Ishikawa (cell line): ENCODE data around the gene SPATA31C1.

Experiments used
- CEBPB ChIP-seq: IDR thresholded peaks from 2 replicates; pipeline ENCODE4 v1.6.1; 2012
- CREB1 ChIP-seq: IDR thresholded peaks from 2 replicates; pipeline ENCODE4 v1.6.1; 2012; ENCODE audit warnings: low read depth
- EGR1 ChIP-seq: IDR thresholded peaks from 2 replicates; pipeline ENCODE4 v1.6.1; 2012
- EP300 ChIP-seq: IDR thresholded peaks from 2 replicates; pipeline ENCODE4 v1.6.1; 2012; ENCODE audit warnings: borderline replicate concordance
- FOXM1 ChIP-seq: IDR thresholded peaks from 2 replicates; pipeline ENCODE4 v1.6.1; 2012; ENCODE audit warnings: low read depth, borderline replicate concordance
- NFIC ChIP-seq: IDR thresholded peaks from 2 replicates; pipeline ENCODE4 v1.6.1; 2012
- RAD21 ChIP-seq: IDR thresholded peaks from 2 replicates; pipeline ENCODE4 v1.6.1; 2012; ENCODE audit warnings: low read depth
- TAF1 ChIP-seq: IDR thresholded peaks from 2 replicates; pipeline ENCODE4 v1.6.1; 2012; ENCODE audit warnings: low read depth, mild to moderate bottlenecking
- TCF12 ChIP-seq: IDR thresholded peaks from 2 replicates; pipeline ENCODE4 v1.6.1; 2012; ENCODE audit warnings: low read depth
- TEAD4 ChIP-seq: IDR thresholded peaks from 2 replicates; pipeline ENCODE4 v1.6.1; 2012
- YY1 ChIP-seq: IDR thresholded peaks from 2 replicates; pipeline ENCODE4 v1.6.1; 2012; ENCODE audit warnings: low read depth
- ZBTB7A ChIP-seq: IDR thresholded peaks from 2 replicates; pipeline ENCODE4 v1.6.1; 2012; ENCODE audit warnings: low read depth
- TF ChIP-seq, protein P1 (sequence below): IDR thresholded peaks from 2 replicates; pipeline ENCODE4 v1.6.1; 2012
- TF ChIP-seq, protein P2 (sequence below): IDR thresholded peaks from 2 replicates; pipeline ENCODE4 v1.6.1; 2012
- TF ChIP-seq, protein P3 (sequence below): IDR thresholded peaks from 2 replicates; pipeline ENCODE4 v1.6.1; 2012; ENCODE audit warnings: low read depth, mild to moderate bottlenecking

The SPATA31C1 gene

DNA sequence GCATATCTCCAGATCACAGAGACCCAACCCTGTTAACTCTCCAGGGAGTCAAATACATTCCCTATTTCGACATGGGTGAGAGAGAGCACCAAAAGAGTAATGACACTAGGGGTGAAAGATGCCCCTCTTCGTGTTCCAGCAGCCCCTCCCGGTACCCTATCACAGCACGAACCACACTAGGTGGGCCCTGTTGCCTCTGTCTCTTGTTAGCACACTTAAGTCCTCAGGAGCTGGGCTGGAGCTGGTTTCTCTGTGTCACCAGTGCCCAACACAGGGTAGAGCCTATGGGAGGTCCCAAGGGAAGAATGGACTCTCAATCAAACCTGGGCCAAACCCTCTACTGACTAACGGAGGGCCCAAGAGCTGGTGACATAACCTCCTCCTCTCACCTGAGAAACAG, 55.4 kb downstream of the SPATA31C1 start:
- TF ChIP-seq EGR1 (no peak), NFIC (no peak), TCF12 (no peak), TAF1 (no peak), YY1 (no peak), TEAD4 (no peak), ZBTB7A (no peak), EP300 (no peak), CREB1 (no peak), FOXM1 (no peak), RAD21 (no peak), CEBPB (no peak)
- TF ChIP-seq, protein P1, sequence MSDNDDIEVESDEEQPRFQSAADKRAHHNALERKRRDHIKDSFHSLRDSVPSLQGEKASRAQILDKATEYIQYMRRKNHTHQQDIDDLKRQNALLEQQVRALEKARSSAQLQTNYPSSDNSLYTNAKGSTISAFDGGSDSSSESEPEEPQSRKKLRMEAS, result no peak
- TF ChIP-seq, protein P2, sequence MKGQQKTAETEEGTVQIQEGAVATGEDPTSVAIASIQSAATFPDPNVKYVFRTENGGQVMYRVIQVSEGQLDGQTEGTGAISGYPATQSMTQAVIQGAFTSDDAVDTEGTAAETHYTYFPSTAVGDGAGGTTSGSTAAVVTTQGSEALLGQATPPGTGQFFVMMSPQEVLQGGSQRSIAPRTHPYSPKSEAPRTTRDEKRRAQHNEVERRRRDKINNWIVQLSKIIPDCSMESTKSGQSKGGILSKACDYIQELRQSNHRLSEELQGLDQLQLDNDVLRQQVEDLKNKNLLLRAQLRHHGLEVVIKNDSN, result no peak
- TF ChIP-seq, protein P3, sequence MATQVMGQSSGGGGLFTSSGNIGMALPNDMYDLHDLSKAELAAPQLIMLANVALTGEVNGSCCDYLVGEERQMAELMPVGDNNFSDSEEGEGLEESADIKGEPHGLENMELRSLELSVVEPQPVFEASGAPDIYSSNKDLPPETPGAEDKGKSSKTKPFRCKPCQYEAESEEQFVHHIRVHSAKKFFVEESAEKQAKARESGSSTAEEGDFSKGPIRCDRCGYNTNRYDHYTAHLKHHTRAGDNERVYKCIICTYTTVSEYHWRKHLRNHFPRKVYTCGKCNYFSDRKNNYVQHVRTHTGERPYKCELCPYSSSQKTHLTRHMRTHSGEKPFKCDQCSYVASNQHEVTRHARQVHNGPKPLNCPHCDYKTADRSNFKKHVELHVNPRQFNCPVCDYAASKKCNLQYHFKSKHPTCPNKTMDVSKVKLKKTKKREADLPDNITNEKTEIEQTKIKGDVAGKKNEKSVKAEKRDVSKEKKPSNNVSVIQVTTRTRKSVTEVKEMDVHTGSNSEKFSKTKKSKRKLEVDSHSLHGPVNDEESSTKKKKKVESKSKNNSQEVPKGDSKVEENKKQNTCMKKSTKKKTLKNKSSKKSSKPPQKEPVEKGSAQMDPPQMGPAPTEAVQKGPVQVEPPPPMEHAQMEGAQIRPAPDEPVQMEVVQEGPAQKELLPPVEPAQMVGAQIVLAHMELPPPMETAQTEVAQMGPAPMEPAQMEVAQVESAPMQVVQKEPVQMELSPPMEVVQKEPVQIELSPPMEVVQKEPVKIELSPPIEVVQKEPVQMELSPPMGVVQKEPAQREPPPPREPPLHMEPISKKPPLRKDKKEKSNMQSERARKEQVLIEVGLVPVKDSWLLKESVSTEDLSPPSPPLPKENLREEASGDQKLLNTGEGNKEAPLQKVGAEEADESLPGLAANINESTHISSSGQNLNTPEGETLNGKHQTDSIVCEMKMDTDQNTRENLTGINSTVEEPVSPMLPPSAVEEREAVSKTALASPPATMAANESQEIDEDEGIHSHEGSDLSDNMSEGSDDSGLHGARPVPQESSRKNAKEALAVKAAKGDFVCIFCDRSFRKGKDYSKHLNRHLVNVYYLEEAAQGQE, result no peak
